Stimulated activated CD8-positive, alpha-beta memory T cell treated with anti-CD3 and anti-CD28 coated beads, Interleukin-4, amount 100 ng/mL, for 4 hours (primary cell): Measurements from ENCODE around the gene CCR7.
"Not testable (repeated sequence)": the region's sequence is repeated elsewhere in the genome, so short reads cannot be mapped to it uniquely, and the experiment has no call there.

Experiments used
- DNase-seq, 2 donors: peaks; one replicate each; pipeline ENCODE4 v3.0.0-alpha.2; 2020; ENCODE audit warnings: low read depth in 2 of 2, low spot score in 1 of 2

The CCR7 gene

DNA sequence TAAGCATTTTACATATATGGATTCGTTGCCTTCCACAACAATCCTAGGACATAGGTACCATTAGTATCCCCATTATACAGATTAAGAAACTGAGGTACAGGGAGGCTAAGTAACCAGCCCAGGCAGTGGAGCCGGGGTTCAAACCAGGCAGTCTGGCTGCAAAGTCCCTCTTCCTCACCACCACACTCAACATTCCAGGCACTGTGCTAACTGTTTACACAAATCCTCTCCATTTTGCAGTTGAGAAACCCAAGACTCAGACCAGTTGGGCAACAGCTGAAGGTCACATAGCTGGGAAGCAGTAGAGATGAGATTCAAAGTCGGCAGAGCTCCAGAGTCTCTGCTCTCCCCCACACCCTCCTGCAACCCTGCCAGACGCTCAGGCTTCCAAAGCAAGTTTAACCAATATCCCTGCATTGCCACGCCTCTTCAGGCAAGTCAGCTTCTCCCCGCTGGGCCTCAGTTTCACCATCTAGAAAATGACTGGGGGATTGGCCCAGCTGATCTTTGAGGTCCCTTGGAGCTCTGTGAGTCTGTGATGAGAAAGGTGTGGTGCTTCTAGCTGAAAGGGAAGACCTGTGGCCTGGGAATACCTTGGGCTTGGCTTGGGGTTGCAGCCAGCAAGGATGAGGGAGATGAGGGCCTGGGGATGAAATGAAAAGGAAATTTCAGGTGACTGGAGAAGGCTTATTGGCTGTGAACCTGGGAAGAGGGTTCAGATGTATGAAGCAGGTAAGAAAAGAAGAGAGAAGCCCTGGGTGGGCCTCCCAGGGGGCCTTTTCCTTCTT, 14.0 kb downstream of the CCR7 start:
- no peak for DNase-seq

DNA sequence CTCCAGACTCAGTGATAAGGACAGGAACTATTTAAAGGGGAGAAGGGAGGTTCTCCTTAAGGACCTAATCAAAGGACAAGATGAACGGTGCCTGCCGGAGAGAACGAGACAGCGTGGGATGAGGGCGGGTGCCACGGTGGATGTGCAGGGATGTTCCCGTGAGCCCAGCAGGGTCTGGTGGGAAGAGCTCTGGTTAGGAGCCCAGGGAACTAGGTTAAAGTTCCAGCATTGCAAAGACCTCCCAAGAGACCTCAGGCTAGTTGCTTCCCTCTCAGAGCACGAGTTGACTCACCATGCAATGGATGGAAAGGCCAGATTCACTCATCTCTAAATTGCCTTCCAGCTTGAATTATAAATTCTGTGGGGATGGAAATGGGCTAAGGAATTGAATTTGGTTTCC, 14.7 kb downstream of the CCR7 start:
- no peak for DNase-seq

DNA sequence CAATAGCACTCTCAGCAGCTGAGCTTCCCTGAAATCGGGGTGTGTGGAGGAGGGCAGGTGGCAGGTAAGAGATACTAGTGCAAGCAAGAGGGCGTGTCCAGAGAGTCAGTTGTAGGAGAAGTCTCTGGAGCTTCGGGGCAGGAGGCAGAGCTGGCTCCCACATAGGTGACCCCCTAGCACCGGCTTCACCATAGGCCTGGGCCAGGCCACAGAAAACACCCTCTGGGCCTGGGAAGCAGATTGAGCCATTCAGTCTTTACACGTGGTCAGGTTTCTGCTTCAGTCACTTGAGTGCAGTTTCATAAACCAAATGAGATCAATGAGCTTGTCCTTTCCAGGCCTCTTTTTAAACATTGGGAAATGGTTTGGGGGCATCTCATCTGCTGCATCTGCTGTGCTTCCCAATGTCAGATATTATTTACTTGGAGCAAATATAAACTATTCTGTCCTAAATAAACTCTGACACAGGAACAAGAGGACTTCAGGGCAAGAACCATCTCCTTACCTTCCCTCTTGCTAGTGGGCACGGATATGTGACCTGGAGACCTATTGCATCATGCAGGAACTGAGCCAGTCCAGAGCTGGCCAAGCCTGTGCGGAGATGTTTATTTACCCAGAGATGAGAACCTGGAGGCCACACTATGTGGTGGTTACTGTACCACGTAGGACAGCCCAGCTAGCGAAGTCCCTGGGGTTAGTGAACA, 16.1 kb downstream of the CCR7 start:
- DNase-seq = no peak

DNA sequence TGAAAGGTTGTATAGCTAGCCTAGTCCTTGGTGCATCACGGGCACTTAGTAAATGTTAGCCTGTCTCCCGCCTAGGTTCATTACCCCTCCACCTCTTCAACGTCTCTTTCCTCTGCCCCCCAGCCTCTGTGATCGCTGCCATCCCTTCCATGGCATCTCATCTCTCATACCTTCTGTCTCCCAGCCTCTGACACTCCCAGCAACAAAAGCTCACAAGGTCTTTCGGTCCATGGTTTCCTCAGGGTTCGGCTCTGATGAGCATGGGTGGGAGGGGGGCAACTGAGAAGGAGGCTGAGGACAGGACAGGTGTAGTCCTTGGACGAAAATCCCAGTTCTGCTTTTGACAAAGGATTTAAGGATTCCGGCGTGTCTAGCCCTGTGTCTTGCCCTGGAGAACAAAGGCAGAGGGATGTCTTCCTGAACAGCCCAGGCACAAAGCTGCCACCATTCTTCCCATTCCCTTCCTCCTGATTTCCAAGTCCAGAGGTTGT, 16.7 kb downstream of the CCR7 start:
- DNase-seq = no peak

DNA sequence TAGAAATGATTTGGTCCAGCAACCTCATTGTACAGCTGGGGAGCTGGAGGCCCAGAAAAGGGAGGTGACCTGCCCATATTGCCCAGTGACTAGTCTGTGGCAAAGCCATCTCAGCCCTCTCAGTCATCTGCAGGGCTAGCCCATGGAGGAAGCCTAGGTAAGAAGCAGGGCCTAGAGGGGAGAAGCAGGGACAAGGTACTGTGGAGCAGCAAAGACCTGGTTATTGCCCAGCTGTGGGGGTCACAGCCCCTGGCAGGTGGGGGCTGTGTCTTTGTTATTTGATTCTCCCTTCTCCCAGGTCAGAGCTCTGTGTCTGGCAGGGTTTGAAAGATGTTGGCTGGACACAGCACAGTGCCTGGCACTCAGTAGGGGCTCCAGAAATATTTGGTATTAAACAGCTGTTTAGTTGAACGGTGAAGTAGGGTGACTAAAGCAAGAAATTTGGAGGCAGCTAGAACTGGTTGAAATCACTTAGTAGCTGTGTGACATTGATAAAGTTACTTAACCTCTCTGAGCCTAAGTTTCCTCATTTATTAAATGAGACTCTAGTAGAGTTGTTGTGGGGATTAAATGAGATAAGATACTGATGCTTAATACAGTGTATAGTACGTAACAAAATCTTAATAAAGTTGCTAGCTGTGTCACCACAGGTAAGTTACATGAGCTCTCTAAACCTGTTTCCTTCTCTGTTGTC, 17.3 kb downstream of the CCR7 start:
- DNase-seq = no peak

DNA sequence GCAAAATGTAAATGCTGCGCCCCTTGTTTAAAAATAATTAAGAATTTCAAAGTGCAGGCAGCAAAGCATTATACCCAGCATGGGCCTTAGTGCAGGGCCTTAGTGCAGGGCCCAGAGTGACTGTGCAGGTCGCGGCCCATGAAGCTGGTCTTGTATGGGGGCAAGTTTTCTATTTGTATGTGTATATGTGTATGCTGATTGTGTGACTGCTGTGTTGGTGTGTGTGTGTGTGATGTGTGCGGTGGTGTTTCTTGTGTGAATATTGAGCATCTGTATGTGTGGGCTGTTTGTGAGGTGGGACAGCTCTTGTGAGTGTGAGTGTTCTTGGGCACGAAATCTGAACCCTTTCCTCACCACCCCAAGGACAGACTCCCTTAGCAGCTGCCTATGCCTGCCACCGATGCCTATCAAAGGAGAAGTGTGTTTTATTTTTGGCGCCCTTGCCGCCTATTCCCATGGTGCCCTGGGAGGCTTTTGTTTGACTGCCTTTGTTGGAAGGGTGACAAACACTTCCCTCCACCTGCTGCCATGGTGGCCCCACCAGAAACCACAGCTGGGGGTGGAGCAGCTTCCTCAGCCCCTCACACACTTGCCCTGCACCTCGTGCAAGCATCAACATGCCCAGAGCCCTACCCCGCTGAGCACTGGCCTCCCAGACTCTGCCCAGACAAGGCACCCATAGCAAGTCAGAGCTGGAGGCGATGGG, 18.0 kb downstream of the CCR7 start:
- peak in 1 of 2 donors; percentile 52 for DNase-seq

DNA sequence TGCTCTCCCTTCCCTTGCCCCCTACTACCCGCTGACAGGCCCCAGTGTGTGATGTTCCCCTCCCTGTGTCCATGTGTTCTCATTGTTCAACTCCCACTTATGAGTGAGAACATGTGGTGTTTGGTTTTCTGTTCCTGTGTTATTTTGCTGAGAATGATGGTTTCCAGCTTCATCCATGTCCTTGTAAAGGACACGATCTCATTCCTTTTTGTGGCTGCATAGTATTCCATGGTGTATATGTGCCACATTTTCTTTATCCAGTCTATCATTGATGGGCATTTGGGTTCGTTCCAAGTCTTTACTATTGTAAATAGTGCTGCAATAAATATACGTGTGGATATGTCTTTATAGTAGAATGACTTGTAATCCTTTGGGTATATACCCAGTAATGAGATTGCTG, 18.8 kb downstream of the CCR7 start:
- not testable (repeated sequence) for DNase-seq

DNA sequence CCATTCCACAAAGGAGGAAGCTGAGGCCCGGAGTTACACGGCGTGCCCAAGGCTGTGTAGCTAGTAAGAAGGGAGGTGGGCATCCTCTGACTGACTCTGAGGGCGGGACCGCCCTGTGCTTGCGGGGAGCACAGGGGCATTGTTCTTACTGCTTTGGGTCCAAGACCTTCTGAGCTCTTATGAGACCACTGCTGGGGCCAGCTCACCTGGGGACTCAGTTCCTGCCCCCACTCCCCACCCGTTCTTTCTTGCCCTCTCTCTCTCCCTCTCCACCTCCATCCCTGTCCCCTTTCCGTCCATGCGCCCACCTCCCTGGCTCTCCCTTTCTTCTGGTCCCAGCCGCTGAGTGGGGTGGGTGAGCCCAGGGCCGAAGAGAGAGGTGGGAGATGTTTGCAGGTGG, 19.6 kb downstream of the CCR7 start:
- DNase-seq = no peak

DNA sequence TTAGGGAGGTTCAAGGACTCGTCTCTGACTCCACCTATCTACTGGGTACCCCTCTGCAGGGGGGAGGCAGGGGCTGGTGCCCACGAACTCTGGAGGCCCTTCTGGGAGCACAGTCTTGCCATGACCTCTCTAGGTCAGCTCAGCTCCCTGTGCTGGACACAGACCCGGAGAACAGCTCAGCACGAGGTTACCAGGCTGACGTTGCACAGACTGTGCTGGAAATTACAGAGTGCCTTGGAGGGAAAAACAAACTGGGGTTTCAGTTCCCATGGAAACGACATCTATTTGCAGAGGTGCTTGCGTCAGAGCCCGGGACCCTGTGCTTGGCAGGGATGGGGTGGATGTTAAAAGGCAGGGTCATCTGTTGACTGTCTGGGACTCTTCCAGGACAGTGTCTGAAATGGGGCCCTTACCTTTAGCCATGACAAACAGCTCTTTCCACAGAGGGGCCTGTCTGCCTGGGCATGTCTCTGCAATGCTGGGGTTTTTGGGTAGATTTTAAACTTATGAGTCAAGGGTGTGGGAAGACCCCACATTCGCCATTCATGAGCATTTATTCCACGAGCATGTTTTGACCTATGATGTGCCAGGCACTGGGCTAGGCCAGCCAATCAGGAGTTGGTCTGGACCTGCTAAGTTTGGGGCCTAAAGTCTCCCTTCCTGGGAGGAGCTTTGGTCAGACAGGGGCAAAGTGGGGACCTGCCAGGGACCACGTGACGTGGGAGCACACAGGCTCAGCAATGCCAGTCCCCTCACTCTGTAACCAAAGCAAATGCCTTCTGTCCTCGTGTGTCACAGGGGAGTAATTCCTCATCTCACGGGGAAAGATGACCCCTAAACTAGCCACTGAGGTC, 22.5 kb downstream of the CCR7 start:
- no peak for DNase-seq

DNA sequence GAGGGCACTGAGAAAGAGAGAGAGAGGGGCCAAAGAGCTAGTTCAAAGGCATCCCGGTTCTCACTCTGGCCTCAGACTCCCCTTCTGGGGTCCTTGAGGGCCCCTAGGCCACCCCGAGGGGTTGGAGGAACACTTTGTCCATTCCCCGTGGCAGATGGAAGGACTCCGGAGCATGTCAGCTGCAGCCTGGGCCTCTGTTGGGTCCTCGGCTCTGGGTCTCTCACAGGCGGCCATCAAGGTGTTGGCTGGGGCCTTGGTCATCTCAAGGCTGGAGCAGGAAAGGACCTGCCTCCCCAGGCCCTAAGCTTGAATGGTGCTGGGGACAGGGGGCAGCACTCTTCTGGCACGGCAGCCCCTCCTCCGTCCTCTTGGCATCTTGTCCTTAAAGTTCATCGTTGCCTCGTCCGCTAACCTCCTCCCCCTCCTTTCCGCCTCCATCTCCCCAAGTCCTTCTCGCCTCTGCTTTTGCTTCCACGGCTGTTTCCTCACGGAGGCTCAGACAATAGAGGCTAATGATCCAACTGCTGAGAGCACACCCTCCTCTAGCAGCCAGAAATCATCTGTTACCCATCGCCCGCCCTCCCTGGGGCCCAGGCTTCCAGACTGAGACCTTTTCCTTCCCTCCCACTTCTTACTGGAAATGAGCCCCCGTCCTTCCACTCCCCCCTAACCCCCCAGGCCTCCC, 23.3 kb downstream of the CCR7 start:
- DNase-seq = no peak

DNA sequence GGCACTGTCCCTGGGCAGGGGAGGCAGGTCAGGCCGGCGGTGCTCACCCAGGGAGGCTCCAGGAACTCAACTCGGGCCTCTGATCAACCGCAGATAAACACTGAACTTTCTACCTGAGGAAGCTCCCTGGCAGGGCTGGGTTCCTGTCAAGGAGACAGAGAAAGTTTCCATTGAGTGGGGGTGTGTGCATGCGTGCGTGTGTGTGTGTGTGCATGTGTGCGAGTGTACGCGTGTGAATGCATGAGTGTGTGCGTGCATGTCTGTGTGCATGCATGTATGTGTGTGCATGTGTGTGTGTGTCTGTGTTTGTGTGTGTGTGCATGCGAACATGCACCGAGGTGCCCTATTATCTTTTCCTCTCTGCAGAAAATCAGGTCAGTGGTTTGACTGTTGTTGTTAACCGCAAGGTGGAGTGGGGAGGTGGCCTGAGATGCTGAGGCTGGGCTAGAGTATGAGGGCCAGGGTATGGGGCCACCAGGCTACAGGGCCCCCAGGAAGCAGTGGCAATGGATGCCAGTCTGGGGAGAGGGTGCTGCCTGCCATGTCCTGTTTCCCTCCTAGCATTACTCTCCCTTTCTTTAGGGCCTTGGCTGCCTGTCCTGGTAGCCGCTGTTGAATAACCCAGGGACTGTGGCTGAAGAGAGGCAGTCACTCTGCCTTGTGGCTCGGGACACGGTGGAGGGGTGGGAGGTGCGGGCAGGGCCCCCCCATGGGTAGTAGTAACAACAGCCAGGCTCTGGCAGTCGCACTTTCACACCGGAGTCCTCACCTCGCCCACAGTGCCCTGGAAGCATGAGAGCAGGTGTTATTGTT, 24.0 kb downstream of the CCR7 start:
- no peak for DNase-seq

DNA sequence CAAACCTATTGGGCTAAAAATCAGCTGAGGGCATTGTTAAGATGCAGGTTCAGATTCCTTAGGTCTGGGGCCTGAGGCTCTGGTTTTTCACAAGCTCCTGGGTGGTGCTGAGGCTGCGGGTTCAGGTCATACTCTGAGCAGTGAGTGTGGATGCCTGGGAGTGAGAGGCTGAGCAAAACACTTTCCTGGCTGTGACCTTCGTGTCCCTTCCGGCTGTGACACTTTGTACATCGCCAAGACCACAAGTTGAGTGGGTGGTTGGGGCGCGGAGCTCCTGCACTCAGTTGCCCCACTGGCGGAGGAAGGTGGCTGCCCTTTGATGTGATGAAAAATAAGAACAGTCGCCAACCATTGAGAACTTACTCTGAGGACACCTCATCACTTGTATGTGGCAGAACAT, 24.8 kb downstream of the CCR7 start:
- DNase-seq = peak in 1 of 2 donors; percentile 55

DNA sequence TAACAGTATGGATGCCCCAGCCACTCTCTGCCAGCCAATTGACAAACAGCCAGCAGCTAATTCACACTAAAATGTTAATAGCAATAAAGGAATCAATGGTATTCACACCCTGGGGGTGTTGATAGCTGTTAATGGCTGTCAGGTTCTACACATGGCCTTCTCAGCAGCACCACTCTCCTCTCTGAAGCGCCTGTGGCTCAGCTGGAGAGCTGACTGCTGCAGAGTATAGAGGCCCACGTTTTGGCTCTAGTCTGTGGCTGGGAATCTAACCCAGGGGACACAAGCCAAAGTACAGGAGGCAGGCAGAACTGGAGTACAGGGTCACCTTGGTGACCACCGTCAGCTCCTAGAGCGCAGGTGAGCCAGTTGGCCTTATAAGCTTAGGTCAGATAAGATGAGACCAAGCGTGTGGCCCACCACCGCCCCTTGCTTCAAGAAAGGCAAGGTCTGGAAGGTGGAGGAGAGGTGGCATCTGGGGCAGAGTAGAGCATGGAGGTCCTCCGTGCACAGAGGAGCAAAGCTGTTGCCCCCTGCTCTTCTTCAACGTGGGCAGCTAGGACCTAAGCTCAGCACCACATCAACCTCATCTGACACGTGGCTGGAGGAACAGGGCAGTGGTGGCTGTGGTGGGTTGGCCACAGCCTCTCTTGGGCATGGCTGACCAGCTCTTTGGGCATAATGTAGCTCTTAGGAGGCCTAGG, 25.4 kb downstream of the CCR7 start:
- no peak for DNase-seq

DNA sequence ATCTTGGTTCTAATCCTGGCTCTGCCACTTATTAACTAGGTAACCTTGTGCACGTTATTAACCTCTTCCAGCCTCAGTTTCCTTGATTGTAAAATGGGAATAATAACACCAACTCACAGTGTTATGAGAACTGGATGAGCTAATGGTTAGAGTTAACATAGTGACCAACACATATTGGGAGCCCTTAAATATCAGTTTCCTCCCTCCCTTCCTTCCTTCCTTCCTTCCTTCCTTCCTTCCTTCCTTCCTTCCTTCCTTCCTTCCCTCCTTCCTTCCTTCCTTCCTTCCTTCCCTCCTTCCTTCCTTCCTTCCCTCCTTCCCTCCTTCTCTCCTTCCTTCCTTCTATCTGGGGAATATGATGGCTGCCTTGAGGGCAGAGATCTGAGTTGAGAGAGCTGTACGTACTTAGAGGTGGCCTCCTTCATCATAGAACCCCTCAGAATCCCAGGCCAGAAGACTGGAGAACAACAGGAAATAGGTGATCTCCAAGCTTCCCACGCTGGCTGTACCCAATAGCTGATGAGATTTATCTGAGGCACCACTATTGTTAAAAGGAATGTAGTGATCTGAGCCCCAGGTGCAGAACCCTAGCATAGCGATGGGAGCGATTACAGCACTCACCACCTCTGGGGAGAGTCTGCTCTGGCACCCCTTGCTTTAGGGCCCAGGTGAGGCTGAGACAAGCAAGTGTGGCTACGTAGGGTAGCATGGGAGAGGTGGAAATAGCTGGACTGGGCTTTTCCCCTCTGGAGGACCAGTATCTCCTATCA, 26.2 kb downstream of the CCR7 start:
- DNase-seq = no peak

DNA sequence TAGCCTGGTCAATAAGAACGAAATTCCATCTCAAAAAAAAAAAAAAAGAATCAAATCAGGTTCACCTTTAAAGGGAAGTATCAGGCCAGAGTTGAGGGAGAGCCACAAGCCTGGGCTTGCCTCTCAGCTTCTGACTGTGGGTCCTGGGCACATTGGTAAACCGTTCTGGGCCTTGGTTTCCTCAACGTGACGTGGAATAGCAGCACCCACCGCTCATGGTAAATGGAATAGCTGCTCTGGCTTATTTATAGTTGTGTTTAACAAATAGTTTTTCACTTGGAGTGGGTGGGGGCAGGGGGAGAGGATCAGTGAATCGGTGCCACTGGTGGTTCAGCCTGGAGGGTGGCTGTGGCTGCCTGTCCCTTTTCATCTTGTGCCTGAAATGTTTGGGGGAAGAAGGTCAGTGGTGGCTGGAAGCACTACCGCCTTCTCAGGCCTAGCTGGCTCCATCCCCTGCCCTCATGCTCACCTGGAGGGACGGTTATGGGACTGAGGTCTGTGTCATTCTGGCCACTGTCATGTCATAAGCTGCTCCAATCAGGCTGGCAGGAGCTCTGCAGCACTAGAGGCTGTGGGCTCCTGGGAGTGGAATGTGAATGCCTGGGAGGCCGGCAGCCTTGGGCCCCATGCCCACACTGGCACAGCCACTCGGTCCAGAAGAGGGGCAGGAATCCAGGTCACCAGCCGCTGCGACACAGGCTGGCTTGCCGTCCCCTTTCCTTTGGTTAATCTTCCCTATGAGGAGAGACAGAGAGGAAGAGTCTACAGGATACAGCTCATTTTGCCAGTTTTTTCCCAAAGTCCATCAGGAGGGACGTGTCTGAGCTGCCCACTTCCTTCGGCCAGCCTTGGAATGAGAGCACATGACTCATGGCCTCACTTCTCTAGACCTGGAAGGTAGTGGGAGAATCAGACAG, 27.0 kb downstream of the CCR7 start:
- DNase-seq = no peak

DNA sequence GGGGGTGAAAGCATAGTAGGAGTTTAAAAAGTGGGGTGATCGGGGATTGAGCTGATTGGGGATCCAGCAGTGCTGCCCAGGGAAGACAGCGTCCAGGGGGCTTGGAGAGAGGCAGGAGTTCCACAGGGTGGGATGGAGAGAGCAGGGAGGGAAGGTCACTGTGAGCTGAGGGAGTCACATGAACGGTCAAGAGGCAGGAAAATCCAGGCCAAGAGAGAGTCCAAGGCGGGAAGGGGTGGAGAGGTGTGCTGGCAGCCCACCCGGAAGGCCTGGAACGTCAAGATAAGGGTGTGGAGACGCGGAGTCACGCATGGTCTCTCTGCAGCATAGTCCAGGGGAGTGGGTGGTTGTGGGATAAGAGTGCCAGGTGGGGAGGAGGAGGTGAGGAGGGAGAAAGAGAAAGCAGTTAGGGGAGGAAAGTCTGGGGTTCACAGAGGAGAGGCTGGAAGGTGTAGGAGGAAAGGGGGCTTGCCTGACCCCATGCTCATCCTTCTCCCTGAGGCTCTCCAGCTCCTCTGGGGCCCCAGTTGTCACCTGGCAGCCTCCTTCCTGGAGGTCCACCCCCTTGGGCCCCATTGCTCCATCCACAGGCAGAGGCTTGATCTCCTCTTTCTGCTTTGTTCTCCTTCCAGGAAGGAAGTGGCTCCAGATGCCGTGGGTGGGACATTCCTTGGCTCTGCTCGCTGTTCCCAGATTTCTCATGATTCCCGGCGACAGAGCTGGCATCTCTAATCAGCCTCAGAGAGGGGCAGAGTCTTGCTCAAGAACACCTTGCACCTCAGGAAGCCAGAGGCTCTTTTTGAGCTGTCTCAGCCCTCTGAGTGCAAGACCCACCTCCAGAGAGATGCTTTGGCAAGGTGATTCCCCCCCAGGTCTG, 28.7 kb downstream of the CCR7 start:
- no peak for DNase-seq
